Amniotic stem cell (primary cell): ENCODE data around the gene IGF2BP3.
A peak's percentile ranks its signal among the peaks of the same experiment; 100 is the strongest.
"Not testable (repeated sequence)": the region's sequence is repeated elsewhere in the genome, so short reads cannot be mapped to it uniquely, and the experiment has no call there.

Source experiments
- DNase-seq: peaks from one replicate; lab custom pipeline; 2025; lab: John Stamatoyannopoulos, UW

Gene IGF2BP3

GRCh38 chr7:23470330-23471105, at the start of gene IGF2BP3:
Gene IGF2BP3 (minus strand): TSS chr7:23470491. CDS start chr7:23470110, 381 bp downstream.
- peak; percentile 78 for DNase-seq

- no peak for DNase-seq
These were observed 44.5 kb upstream of the IGF2BP3 start for GRCh38 chr7:23514755-23515154.

GRCh38 chr7:23513746-23514145, 43.5 kb upstream of the IGF2BP3 start:
- not testable (repeated sequence) for DNase-seq

GRCh38 chr7:23494009-23494408, 23.7 kb upstream of the IGF2BP3 start:
- DNase-seq: no peak

GRCh38 chr7:23491502-23491901, 21.2 kb upstream of the IGF2BP3 start:
- DNase-seq: no peak

- no peak for DNase-seq
These were observed 20.3 kb upstream of the IGF2BP3 start for GRCh38 chr7:23490357-23491135.

GRCh38 chr7:23488714-23489113, 18.4 kb upstream of the IGF2BP3 start:
- not testable (repeated sequence) for DNase-seq

GRCh38 chr7:23487670-23488069, 17.4 kb upstream of the IGF2BP3 start:
- no peak for DNase-seq

- no peak for DNase-seq
These were observed 15.9 kb upstream of the IGF2BP3 start for GRCh38 chr7:23486002-23486773.

GRCh38 chr7:23482686-23483085, 12.4 kb upstream of the IGF2BP3 start:
- no peak for DNase-seq

- DNase-seq: no peak
These were observed 7.9 kb upstream of the IGF2BP3 start for GRCh38 chr7:23477962-23478866.

- DNase-seq: no peak
These were observed 6.8 kb upstream of the IGF2BP3 start for GRCh38 chr7:23477157-23477499.

GRCh38 chr7:23476286-23477156, 6.2 kb upstream of the IGF2BP3 start:
- no peak for DNase-seq

- no peak for DNase-seq
These were observed 5.2 kb upstream of the IGF2BP3 start for GRCh38 chr7:23475576-23475839.

GRCh38 chr7:23474829-23475575, 4.7 kb upstream of the IGF2BP3 start:
- DNase-seq: no peak

GRCh38 chr7:23474094-23474828, 4.0 kb upstream of the IGF2BP3 start:
- DNase-seq: peak; percentile 87

GRCh38 chr7:23473844-23474093, 3.5 kb upstream of the IGF2BP3 start:
- DNase-seq: no peak

- no peak for DNase-seq
These were observed 2.9 kb upstream of the IGF2BP3 start for GRCh38 chr7:23472956-23473843.

GRCh38 chr7:23472556-23472955, 2.3 kb upstream of the IGF2BP3 start:
- DNase-seq: no peak
